Rectal smooth muscle tissue (tissue), 1 donor: Measurements from ENCODE around the gene DAO.

Source experiments
- H3K27ac ChIP-seq: one replicate; pipeline ENCODE4 v1.7.0; 2013; ENCODE audit warnings: low read depth, low read length, inconsistent platforms
- H3K27me3 ChIP-seq: one replicate; pipeline ENCODE4 v1.7.0; 2013; ENCODE audit warnings: low read length; ENCODE audit not compliant: control insufficient read depth, insufficient read depth
- H3K36me3 ChIP-seq: one replicate; pipeline ENCODE4 v1.7.0; 2013; ENCODE audit warnings: low read length; ENCODE audit not compliant: control insufficient read depth, insufficient read depth
- H3K4me1 ChIP-seq: one replicate; pipeline ENCODE4 v1.7.0; 2013; ENCODE audit warnings: low read length; ENCODE audit not compliant: control insufficient read depth, insufficient read depth
- H3K4me3 ChIP-seq: one replicate; pipeline ENCODE4 v1.7.0; 2013; ENCODE audit warnings: low read length
- H3K9ac ChIP-seq: one replicate; pipeline ENCODE4 v1.7.0; 2013; ENCODE audit warnings: low read length

Gene DAO

DNA sequence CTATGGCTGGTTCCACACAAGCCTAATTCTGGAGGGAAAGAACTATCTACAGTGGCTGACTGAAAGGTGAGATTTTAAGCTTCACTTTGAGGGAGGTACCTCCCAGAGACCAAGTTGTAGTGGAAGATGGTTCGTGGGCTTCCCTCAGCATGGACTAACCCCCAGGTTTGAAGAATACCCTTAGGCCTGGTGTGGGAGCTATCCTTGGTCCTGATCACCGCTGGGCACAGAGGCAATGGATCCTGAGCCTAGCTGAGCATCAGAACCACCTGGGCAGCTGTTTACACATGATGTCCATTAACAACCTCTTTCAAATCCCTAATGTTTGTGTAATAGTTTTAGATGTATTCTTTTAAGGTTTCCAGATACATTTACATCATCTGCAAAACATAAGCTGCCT, 10.3 kb downstream of the DAO start:
- H3K27ac ChIP-seq, result no peak overlapping the region
- H3K9ac ChIP-seq, result no peak overlapping the region
- no peak overlapping the region for H3K4me3 ChIP-seq
- H3K27me3 ChIP-seq, result no peaks in the 10 kb centered on the region
- H3K4me1 ChIP-seq, result no peaks in the 10 kb centered on the region
- no peaks in the 10 kb centered on the region for H3K36me3 ChIP-seq

DNA sequence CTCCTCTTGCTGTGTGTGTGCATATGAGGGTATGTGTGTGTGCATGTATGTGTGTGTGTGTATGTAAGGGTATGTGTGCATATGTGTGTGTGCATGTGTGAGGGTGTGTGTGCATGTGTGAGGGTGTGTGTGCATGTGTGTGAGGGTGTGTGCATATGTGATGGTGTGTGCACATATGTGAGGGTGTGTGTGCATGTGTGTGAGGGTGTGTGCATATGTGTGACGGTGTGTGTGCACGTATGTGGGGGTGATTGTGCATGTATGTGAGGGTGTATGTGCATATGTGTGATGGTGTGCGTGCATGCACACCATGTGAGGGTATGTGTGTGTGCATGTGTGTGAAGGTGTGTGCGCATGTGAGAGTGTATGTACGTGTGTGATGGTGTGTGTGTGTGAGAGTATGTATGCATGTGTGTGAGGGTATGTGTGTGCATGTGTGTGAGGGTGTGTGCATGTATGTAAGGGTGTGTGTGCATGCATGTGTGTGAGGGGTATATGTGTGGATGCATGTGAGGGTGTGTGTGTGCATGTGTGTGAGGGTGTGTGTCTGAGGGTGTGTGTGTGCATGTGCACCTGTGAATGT, 15.4 kb downstream of the DAO start:
- no peak overlapping the region for H3K4me3 ChIP-seq
- no peak overlapping the region for H3K9ac ChIP-seq
- no peaks in the 10 kb centered on the region for H3K36me3 ChIP-seq
- H3K27me3 ChIP-seq, result no peaks in the 10 kb centered on the region
- H3K27ac ChIP-seq, result no peak overlapping the region
- no peaks in the 10 kb centered on the region for H3K4me1 ChIP-seq

- Histone ChIP-seq H3K4me1 (no peaks in the 10 kb centered on the region), H3K36me3 (no peaks in the 10 kb centered on the region), H3K27ac (no peak overlapping the region), H3K27me3 (no peaks in the 10 kb centered on the region), H3K4me3 (no peak overlapping the region), H3K9ac (no peak overlapping the region)
Measured at GRCh38 chr12:108896336-108896735, 16.4 kb downstream of the DAO start.

- no peaks in the 10 kb centered on the region for H3K27me3 ChIP-seq
- no peaks in the 10 kb centered on the region for H3K36me3 ChIP-seq
- H3K27ac ChIP-seq, result no peak overlapping the region
- H3K9ac ChIP-seq, result no peak overlapping the region
- H3K4me3 ChIP-seq, result no peak overlapping the region
- no peaks in the 10 kb centered on the region for H3K4me1 ChIP-seq
Measured at GRCh38 chr12:108896817-108897216, 16.9 kb downstream of the DAO start.

- H3K4me3 ChIP-seq, result no peak overlapping the region
- H3K27me3 ChIP-seq, result no peaks in the 10 kb centered on the region
- H3K9ac ChIP-seq, result no peak overlapping the region
- H3K36me3 ChIP-seq, result no peaks in the 10 kb centered on the region
- no peaks in the 10 kb centered on the region for H3K4me1 ChIP-seq
- H3K27ac ChIP-seq, result no peak overlapping the region
Measured at GRCh38 chr12:108899145-108899544, 19.3 kb downstream of the DAO start.

GRCh38 chr12:108905725-108906124, 25.8 kb downstream of the DAO start:
- no peak overlapping the region for H3K9ac ChIP-seq
- H3K27ac ChIP-seq, result no peak overlapping the region
- H3K27me3 ChIP-seq, result no peaks in the 10 kb centered on the region
- H3K4me1 ChIP-seq, result no peaks in the 10 kb centered on the region
- no peak overlapping the region for H3K4me3 ChIP-seq
- no peaks in the 10 kb centered on the region for H3K36me3 ChIP-seq

- Histone ChIP-seq H3K4me1 (no peaks in the 10 kb centered on the region), H3K27ac (no peak overlapping the region), H3K4me3 (no peak overlapping the region), H3K9ac (no peak overlapping the region), H3K36me3 (no peaks in the 10 kb centered on the region), H3K27me3 (no peaks in the 10 kb centered on the region)
Measured at GRCh38 chr12:108906971-108907370, 27.1 kb downstream of the DAO start.

GRCh38 chr12:108907839-108908351, 28.0 kb downstream of the DAO start:
- Histone ChIP-seq H3K4me3 (no peak overlapping the region), H3K27ac (no peak overlapping the region), H3K27me3 (no peaks in the 10 kb centered on the region), H3K36me3 (no peaks in the 10 kb centered on the region), H3K9ac (no peak overlapping the region), H3K4me1 (no peaks in the 10 kb centered on the region)

DNA sequence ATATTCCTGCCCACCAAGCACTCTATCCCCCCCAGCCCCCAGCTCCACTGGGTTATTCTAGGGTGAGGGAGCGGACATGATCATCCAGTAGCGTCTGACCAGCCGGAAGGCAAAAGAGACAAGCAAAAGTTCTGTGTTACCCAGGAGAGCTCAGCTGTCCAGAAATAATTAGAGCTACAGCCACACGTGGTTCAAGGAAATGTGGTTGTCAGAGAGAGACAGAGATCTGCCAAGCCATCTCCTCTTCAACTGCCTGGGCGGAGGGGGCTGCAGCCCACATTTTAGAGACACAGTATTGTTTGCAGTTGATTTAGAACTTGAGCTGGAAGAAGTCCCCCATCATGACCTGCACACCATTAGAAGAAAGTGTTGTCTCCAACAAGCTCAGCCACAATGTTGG, 30.4 kb downstream of the DAO start:
- Histone ChIP-seq H3K27me3 (no peaks in the 10 kb centered on the region), H3K36me3 (no peaks in the 10 kb centered on the region), H3K9ac (no peak overlapping the region), H3K27ac (no peak overlapping the region), H3K4me1 (no peaks in the 10 kb centered on the region), H3K4me3 (no peak overlapping the region)

GRCh38 chr12:108911915-108912314, 32.0 kb downstream of the DAO start:
- no peak overlapping the region for H3K4me3 ChIP-seq
- no peak overlapping the region for H3K9ac ChIP-seq
- no peak overlapping the region for H3K27ac ChIP-seq
- no peaks in the 10 kb centered on the region for H3K4me1 ChIP-seq
- H3K36me3 ChIP-seq, result no peaks in the 10 kb centered on the region
- H3K27me3 ChIP-seq, result no peaks in the 10 kb centered on the region

DNA sequence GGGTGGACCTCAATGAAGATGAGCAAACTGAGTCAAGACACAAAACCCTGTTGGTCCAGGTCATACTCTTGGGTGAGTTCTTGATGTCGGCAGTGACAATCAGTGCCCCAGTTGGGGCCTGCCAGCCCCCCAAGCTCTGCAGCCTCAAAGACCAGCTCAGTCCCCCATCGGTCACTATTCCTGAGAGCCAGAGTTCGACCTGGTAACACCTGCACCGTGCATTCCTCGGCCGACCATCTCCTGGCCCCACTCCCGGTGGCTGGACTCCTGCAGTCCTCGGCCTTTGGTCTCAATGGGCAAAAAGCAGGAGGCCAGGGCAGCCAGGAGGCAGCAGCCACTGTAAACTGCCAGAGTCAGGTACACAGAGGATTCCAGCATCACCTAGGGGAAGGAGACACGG, 32.5 kb downstream of the DAO start:
- H3K4me3 ChIP-seq, result no peak overlapping the region
- no peaks in the 10 kb centered on the region for H3K36me3 ChIP-seq
- H3K27ac ChIP-seq, result no peak overlapping the region
- no peaks in the 10 kb centered on the region for H3K27me3 ChIP-seq
- H3K4me1 ChIP-seq, result no peaks in the 10 kb centered on the region
- no peak overlapping the region for H3K9ac ChIP-seq

- Histone ChIP-seq H3K4me1 (no peaks in the 10 kb centered on the region), H3K27ac (no peak overlapping the region), H3K36me3 (no peaks in the 10 kb centered on the region), H3K4me3 (no peak overlapping the region), H3K27me3 (no peaks in the 10 kb centered on the region), H3K9ac (no peak overlapping the region)
Measured at GRCh38 chr12:108914121-108914531, 34.2 kb downstream of the DAO start.

DNA sequence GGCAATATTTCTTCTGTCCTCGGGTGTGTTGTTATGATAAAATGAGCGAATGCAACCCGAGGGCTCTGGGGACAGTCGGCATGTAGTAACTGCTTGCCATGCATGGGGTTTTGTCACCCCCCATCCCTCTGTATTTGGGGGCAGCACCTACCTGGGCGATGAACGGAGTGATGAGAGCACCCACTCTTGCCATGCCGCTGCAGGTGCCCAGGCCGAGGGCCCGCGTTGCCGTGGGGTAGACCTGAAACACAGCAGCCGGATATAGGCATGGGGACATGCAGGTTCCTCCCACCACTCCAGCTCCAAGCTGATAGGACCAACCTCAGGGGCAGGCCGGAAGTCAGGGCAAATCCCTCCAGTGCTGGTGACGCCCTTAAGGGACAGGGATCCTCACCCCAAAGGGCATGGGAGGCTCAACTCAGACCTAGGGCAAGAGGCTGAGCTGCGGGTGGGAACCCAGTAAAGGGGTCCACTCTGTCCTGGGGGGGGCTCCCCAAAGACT, 35.8 kb downstream of the DAO start:
- Histone ChIP-seq H3K9ac (no peak overlapping the region), H3K27ac (no peak overlapping the region), H3K4me3 (no peak overlapping the region), H3K4me1 (no peaks in the 10 kb centered on the region), H3K36me3 (no peaks in the 10 kb centered on the region), H3K27me3 (no peaks in the 10 kb centered on the region)
